ENCODE data around the gene CYP46A1. TPM values are rescaled to one million over a fixed set of nuclear protein-coding genes. Genes with fewer than 3 reads are reported as not detected.

Gene CYP46A1
- total RNA-seq, 1 donor from 2014 or later = 3.1 TPM

- no peak for DNase-seq (ENCODE audit: low spot score)
These were observed 57.3 kb downstream of the CYP46A1 start for GRCh38 chr14:99741227-99741976.

DNA sequence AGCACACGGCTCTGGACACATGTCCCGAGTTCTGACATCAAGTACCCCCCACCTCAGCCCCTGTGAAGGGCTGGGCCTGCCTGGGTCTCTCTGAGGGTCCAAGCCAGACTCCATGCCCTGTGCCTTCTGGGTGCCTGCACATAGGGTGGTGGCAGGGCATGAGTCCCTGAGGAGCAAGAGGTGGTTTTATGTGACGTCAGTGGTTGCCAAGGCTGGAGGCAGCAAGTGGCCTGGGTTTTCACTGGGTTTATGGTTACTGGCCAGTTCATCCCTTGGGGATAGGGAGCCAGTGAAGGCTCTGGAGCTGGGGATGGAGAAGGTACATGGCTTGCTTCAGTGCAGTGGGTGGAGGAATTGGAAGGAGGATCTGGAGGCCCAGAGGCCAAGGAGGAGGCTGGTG, 58.0 kb downstream of the CYP46A1 start:
- no peak for DNase-seq (ENCODE audit: low spot score)

GRCh38 chr14:99742509-99743487, 58.7 kb downstream of the CYP46A1 start:
- DNase-seq (ENCODE audit: low spot score) = no peak

- DNase-seq (ENCODE audit: low spot score) = no peak
These were observed 60.2 kb downstream of the CYP46A1 start for GRCh38 chr14:99744199-99744872.

- no peak for DNase-seq (ENCODE audit: low spot score)
These were observed 60.8 kb downstream of the CYP46A1 start for GRCh38 chr14:99744873-99745224.

GRCh38 chr14:99745307-99745951, 61.3 kb downstream of the CYP46A1 start:
- DNase-seq (ENCODE audit: low spot score) = no peak

- DNase-seq (ENCODE audit: low spot score) = no peak
These were observed 63.1 kb downstream of the CYP46A1 start for GRCh38 chr14:99747167-99747566.

GRCh38 chr14:99747582-99748330, 63.7 kb downstream of the CYP46A1 start:
- DNase-seq (ENCODE audit: low spot score) = no peak

GRCh38 chr14:99748529-99748928, 64.4 kb downstream of the CYP46A1 start:
- DNase-seq (ENCODE audit: low spot score) = no peak

DNA sequence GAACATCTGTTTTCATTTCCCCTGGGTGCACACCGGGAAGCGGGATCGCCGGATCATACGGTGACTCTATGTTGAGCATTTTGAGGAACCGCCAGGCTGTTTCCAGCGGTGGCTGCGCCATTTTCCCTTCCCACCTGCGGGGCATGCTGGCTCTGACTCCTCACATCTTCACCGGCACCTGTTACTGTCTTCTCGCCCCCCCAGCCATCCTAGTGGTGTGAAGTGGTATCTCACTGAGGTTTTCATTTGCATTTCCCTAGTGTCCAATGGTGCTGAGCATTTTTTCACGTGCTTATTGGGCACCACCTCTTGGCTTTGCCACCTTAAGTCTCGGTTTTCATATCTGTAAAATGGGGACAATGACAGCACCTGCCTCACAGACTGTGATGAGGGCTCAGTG, 65.0 kb downstream of the CYP46A1 start:
- DNase-seq (ENCODE audit: low spot score) = no peak

GRCh38 chr14:99749763-99750715, 65.9 kb downstream of the CYP46A1 start:
- no peak for DNase-seq (ENCODE audit: low spot score)

GRCh38 chr14:99750746-99751450, 66.8 kb downstream of the CYP46A1 start:
- DNase-seq (ENCODE audit: low spot score) = no peak

- no peak for DNase-seq (ENCODE audit: low spot score)
These were observed 67.7 kb downstream of the CYP46A1 start for GRCh38 chr14:99751539-99752485.

DNA sequence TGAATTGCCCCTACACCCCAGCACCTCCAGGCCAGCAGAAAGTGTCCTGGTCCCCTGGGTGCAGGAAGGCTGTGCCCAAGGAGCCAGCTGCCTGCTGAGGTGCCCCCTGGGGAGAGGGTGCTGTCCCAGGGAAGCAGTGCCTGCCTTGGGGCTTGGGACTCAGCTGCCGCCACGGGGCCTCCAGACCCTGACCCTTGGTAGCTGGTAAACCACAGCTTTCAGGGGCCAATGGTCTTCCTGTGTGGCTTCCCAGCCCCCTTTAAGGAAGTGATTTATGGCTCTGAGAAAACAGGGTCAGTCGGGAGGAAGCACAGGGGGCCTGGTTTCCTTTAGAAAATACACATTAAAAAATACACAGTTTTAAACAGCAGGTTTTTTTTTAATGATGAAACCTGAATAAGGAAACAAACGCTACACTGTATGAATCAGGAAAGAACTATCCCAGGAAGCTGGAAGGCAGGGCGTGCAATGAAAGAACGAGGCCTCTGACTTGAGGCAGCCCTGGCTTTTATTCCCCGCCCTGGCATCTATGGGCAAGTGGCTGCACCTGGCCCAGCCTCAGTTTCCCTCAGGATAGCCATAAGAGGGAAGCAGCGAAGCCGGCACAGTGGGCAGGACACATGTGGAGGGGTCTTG, 68.5 kb downstream of the CYP46A1 start:
- DNase-seq (ENCODE audit: low spot score) = no peak

DNA sequence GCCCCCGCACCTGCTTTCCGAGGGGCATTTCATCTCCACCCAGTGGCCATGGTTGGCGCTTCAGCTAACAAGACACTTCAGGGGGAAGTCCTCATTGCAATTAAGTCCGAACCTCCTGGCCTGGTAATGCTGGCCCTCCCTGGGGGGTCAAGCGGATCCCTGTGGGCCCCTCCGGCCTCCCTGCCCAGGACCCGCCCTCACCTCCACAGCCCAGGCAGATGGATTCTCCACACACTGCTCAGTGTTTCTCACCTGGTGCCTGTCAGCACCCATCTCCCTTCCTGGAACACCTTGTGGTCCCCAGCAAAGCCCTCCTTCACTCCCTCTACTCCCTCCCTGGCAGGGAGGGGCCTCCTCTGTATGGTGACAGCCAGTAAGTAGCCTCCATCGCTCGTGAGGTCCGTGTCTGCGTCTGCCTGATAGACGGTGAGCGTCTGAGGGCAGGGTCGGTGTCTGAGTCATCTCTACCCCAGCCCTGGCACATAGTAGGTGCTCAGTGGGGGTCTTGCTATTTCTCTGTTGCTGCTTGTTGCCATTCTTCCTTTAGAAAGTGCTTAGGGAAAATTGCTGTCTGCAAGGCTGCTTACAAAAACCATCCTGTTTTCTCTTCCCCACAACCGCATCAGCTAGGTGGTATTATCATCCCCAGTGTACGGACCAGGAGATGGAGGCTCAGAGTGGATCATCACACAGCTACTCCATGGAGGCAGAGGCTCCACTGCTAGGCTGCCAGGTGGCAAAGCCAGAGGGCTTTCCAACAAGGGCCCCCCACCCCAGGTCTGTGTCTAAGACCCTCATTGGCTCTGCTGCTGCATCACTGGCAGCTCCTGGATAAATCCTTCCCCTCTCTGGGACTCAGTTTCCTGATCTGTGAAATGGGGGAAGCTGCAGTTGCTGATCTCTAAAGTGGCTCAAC, 69.4 kb downstream of the CYP46A1 start:
- no peak for DNase-seq (ENCODE audit: low spot score)
